Skeletal muscle satellite cell (primary cell): Measurements from ENCODE around the gene SYNDIG1.

Experiments
- H3K27me3 ChIP-seq: 2 replicates; pipeline ENCODE4 v1.7.0; 2013; ENCODE audit warnings: low read length; ENCODE audit not compliant: control insufficient read depth, insufficient read depth
- H3K36me3 ChIP-seq: 2 replicates; pipeline ENCODE4 v1.7.0; 2013; ENCODE audit warnings: mild to moderate bottlenecking, control low read depth, low read length; ENCODE audit not compliant: insufficient read depth
- H3K4me1 ChIP-seq: 2 replicates; pipeline ENCODE4 v1.7.0; 2013; ENCODE audit warnings: low read length; ENCODE audit not compliant: control insufficient read depth, insufficient read depth
- H3K4me2 ChIP-seq: 2 replicates; pipeline ENCODE4 v1.7.0; 2013; ENCODE audit warnings: mild to moderate bottlenecking, low read length
- H3K4me3 ChIP-seq: 2 replicates; pipeline ENCODE4 v1.7.0; 2013; ENCODE audit warnings: low read length
- H3K9ac ChIP-seq: 2 replicates; pipeline ENCODE4 v1.7.0; 2013; ENCODE audit warnings: mild to moderate bottlenecking, low read depth, low read length, moderate library complexity
- H3K9me3 ChIP-seq: replicated peaks from 2 replicates; pipeline ENCODE4 v1.7.0; 2013; ENCODE audit warnings: mild to moderate bottlenecking, control low read depth, low read length

SYNDIG1 gene

GRCh38 chr20:24535941-24536730 lies 66.7 kb downstream of the SYNDIG1 start:
- Histone ChIP-seq H3K36me3 (no peaks in the 10 kb centered on the region), H3K9ac (no peak overlapping the region), H3K27me3 (no peaks in the 10 kb centered on the region), H3K4me3 (no peak overlapping the region), H3K4me1 (no peaks in the 10 kb centered on the region), H3K4me2 (no peak overlapping the region), H3K9me3 (no peaks in the 10 kb centered on the region)

- no peak overlapping the region for H3K4me3 ChIP-seq
- H3K36me3 ChIP-seq: no peaks in the 10 kb centered on the region
Observed at GRCh38 chr20:24537210-24537609, 67.8 kb downstream of the SYNDIG1 start.

GRCh38 chr20:24542721-24543120 lies 73.3 kb downstream of the SYNDIG1 start:
- H3K9ac ChIP-seq: no peak overlapping the region
- no peaks in the 10 kb centered on the region for H3K36me3 ChIP-seq
- H3K9me3 ChIP-seq: no peaks in the 10 kb centered on the region
- no peaks in the 10 kb centered on the region for H3K4me1 ChIP-seq
- H3K4me3 ChIP-seq: no peak overlapping the region
- H3K4me2 ChIP-seq: no peak overlapping the region
- peaks cover 12% of the 10 kb centered on the region for H3K27me3 ChIP-seq

More at GRCh38 chr20:24537210-24537609, 67.8 kb downstream of the SYNDIG1 start:
- Histone ChIP-seq H3K9ac (no peak overlapping the region), H3K4me2 (no peak overlapping the region), H3K4me1 (no peaks in the 10 kb centered on the region), H3K9me3 (no peaks in the 10 kb centered on the region), H3K27me3 (peaks cover 1% of the 10 kb centered on the region)

GRCh38 chr20:24543168-24543567 lies 73.7 kb downstream of the SYNDIG1 start:
- Histone ChIP-seq H3K4me1 (no peaks in the 10 kb centered on the region), H3K27me3 (peaks cover 12% of the 10 kb centered on the region), H3K4me3 (no peak overlapping the region), H3K9ac (no peak overlapping the region), H3K36me3 (no peaks in the 10 kb centered on the region), H3K9me3 (no peaks in the 10 kb centered on the region), H3K4me2 (no peak overlapping the region)

- Histone ChIP-seq H3K4me3 (no peak overlapping the region), H3K9me3 (no peaks in the 10 kb centered on the region), H3K4me2 (no peak overlapping the region), H3K9ac (no peak overlapping the region), H3K36me3 (no peaks in the 10 kb centered on the region), H3K4me1 (no peaks in the 10 kb centered on the region), H3K27me3 (peaks cover 12% of the 10 kb centered on the region)
Observed at GRCh38 chr20:24543741-24544140, 74.3 kb downstream of the SYNDIG1 start.

GRCh38 chr20:24544371-24544770 lies 74.9 kb downstream of the SYNDIG1 start:
- H3K4me1 ChIP-seq: no peaks in the 10 kb centered on the region
- H3K9ac ChIP-seq: no peak overlapping the region
- no peak overlapping the region for H3K4me2 ChIP-seq
- H3K9me3 ChIP-seq: no peaks in the 10 kb centered on the region
- H3K36me3 ChIP-seq: no peaks in the 10 kb centered on the region
- no peak overlapping the region for H3K4me3 ChIP-seq
- H3K27me3 ChIP-seq: peaks cover 12% of the 10 kb centered on the region

GRCh38 chr20:24545168-24545567 lies 75.7 kb downstream of the SYNDIG1 start:
- Histone ChIP-seq H3K9ac (no peak overlapping the region), H3K27me3 (peaks cover 12% of the 10 kb centered on the region), H3K36me3 (no peaks in the 10 kb centered on the region)

GRCh38 chr20:24546232-24546892 lies 76.9 kb downstream of the SYNDIG1 start:
- H3K27me3 ChIP-seq: peaks cover 12% of the 10 kb centered on the region
- no peaks in the 10 kb centered on the region for H3K36me3 ChIP-seq
- no peak overlapping the region for H3K9ac ChIP-seq
- H3K4me1 ChIP-seq: no peaks in the 10 kb centered on the region
- H3K9me3 ChIP-seq: no peaks in the 10 kb centered on the region
- H3K4me2 ChIP-seq: no peak overlapping the region
- no peak overlapping the region for H3K4me3 ChIP-seq

More at GRCh38 chr20:24545168-24545567, 75.7 kb downstream of the SYNDIG1 start:
- Histone ChIP-seq H3K4me3 (no peak overlapping the region), H3K4me1 (no peaks in the 10 kb centered on the region), H3K4me2 (no peak overlapping the region), H3K9me3 (no peaks in the 10 kb centered on the region)

- Histone ChIP-seq H3K4me2 (no peak overlapping the region), H3K27me3 (peaks cover 6% of the 10 kb centered on the region), H3K4me3 (no peak overlapping the region), H3K9me3 (no peaks in the 10 kb centered on the region), H3K36me3 (no peaks in the 10 kb centered on the region), H3K4me1 (no peaks in the 10 kb centered on the region), H3K9ac (no peak overlapping the region)
Observed at GRCh38 chr20:24547967-24548366, 78.5 kb downstream of the SYNDIG1 start.

GRCh38 chr20:24559114-24559732 lies 89.8 kb downstream of the SYNDIG1 start:
- Histone ChIP-seq H3K4me1 (no peaks in the 10 kb centered on the region), H3K36me3 (no peaks in the 10 kb centered on the region), H3K4me3 (no peak overlapping the region), H3K9me3 (no peaks in the 10 kb centered on the region), H3K9ac (no peak overlapping the region), H3K4me2 (no peak overlapping the region), H3K27me3 (no peaks in the 10 kb centered on the region)

GRCh38 chr20:24560571-24561491 lies 91.4 kb downstream of the SYNDIG1 start:
- Histone ChIP-seq H3K36me3 (no peaks in the 10 kb centered on the region), H3K9me3 (no peaks in the 10 kb centered on the region), H3K27me3 (no peaks in the 10 kb centered on the region), H3K4me1 (no peaks in the 10 kb centered on the region), H3K4me3 (no peak overlapping the region), H3K4me2 (no peak overlapping the region), H3K9ac (no peak overlapping the region)
